Mesenchymal stem cell (in vitro differentiated cells and primary cell): ENCODE data around the gene SLC12A2.

Source experiments
- DNase-seq: peaks from one replicate; pipeline ENCODE4 v3.0.0-alpha.2; 2013
- H2AFZ ChIP-seq: one replicate; pipeline ENCODE4 v1.6.1; 2013; ENCODE audit warnings: low read depth, mild to moderate bottlenecking, control low read depth, inconsistent platforms, low read length, moderate library complexity
- H2AK5ac ChIP-seq: 2 replicates; pipeline ENCODE4 v1.6.1; 2013; ENCODE audit warnings: low read length, moderate library complexity, mild to moderate bottlenecking, inconsistent platforms; ENCODE audit not compliant: severe bottlenecking
- H2BK120ac ChIP-seq: one replicate; pipeline ENCODE4 v1.6.1; 2013; ENCODE audit warnings: low read depth, mild to moderate bottlenecking, inconsistent platforms, low read length, moderate library complexity
- H2BK12ac ChIP-seq, 2 experiments: one replicate each; pipeline ENCODE4 v1.6.1; 2013; ENCODE audit warnings: inconsistent platforms in 2 of 2, low read length in 2 of 2, mild to moderate bottlenecking in 2 of 2, moderate library complexity in 2 of 2, control low read depth in 1 of 2
- H2BK15ac ChIP-seq: one replicate; pipeline ENCODE4 v1.6.1; 2013; ENCODE audit warnings: mild to moderate bottlenecking, low read depth, inconsistent platforms; ENCODE audit not compliant: poor library complexity, severe bottlenecking
- H2BK5ac ChIP-seq: 2 replicates; pipeline ENCODE4 v1.6.1; 2013; ENCODE audit warnings: low read depth, mild to moderate bottlenecking, low read length, control low read depth, inconsistent platforms; ENCODE audit not compliant: poor library complexity, severe bottlenecking
- H3K14ac ChIP-seq, 2 experiments: one replicate each; pipeline ENCODE4 v1.6.1; 2013; ENCODE audit warnings: inconsistent platforms in 2 of 2, low read length in 2 of 2, control low read depth in 1 of 2, mild to moderate bottlenecking in 1 of 2, moderate library complexity in 1 of 2
- H3K18ac ChIP-seq, 2 experiments: one replicate each; pipeline ENCODE4 v1.6.1; 2013; ENCODE audit warnings: inconsistent platforms in 2 of 2, low read length in 2 of 2, control low read depth in 1 of 2, low read depth in 1 of 2, mild to moderate bottlenecking in 1 of 2
- H3K23ac ChIP-seq, 2 experiments: one replicate each; pipeline ENCODE4 v1.6.1; 2013; ENCODE audit warnings: inconsistent platforms in 2 of 2, low read length in 2 of 2, mild to moderate bottlenecking in 2 of 2, moderate library complexity in 2 of 2, control low read depth in 1 of 2
- H3K27ac ChIP-seq: 2 replicates; pipeline ENCODE4 v1.5.1; 2013; ENCODE audit warnings: mild to moderate bottlenecking, moderate library complexity, low read length, control low read depth, inconsistent platforms; ENCODE audit not compliant: poor library complexity, severe bottlenecking
- H3K27me3 ChIP-seq, 2 experiments: 2 replicates each; pipeline versions ENCODE4 v1.6.1 to v1.7.0; 2013; ENCODE audit warnings: low read length in 2 of 2, mild to moderate bottlenecking in 2 of 2, moderate library complexity in 2 of 2, control low read depth in 1 of 2, inconsistent platforms in 1 of 2; ENCODE audit not compliant: control insufficient read depth in 1 of 2, insufficient read depth in 1 of 2
- H3K36me3 ChIP-seq, 2 experiments: 2 replicates each; pipeline versions ENCODE4 v1.6.1 to v1.7.0; 2013; ENCODE audit warnings: low read length in 2 of 2, control low read depth in 1 of 2, inconsistent platforms in 1 of 2, low read depth in 1 of 2, mild to moderate bottlenecking in 1 of 2; ENCODE audit not compliant: insufficient read depth in 2 of 2, control insufficient read depth in 1 of 2
- H3K4ac ChIP-seq, 2 experiments: one replicate each; pipeline ENCODE4 v1.6.1; 2013; ENCODE audit warnings: inconsistent platforms in 2 of 2, low read length in 2 of 2, mild to moderate bottlenecking in 2 of 2, moderate library complexity in 2 of 2, control low read depth in 1 of 2, low read depth in 1 of 2
- H3K4me1 ChIP-seq: 2 replicates; pipeline ENCODE4 v1.6.1; 2013; ENCODE audit warnings: low read depth, low read length, control low read depth; ENCODE audit not compliant: control insufficient read depth, insufficient read depth
- H3K4me2 ChIP-seq: 2 replicates; pipeline ENCODE4 v1.6.1; 2013; ENCODE audit warnings: low read length, mild to moderate bottlenecking, inconsistent platforms; ENCODE audit not compliant: poor library complexity, severe bottlenecking
- H3K4me3 ChIP-seq, 2 experiments: 2 replicates each; pipeline versions ENCODE4 v1.5.1 to v1.7.0; 2013; ENCODE audit warnings: low read length in 2 of 2, mild to moderate bottlenecking in 2 of 2, control low read depth in 1 of 2, low read depth in 1 of 2; ENCODE audit not compliant: insufficient read depth in 1 of 2
- H3K79me1 ChIP-seq: replicated peaks from 2 replicates; pipeline ENCODE4 v1.6.1; 2013; ENCODE audit warnings: mild to moderate bottlenecking, control low read depth, low read length, inconsistent platforms; ENCODE audit not compliant: poor library complexity, severe bottlenecking
- H3K9ac ChIP-seq: 2 replicates; pipeline ENCODE4 v1.7.0; 2013; ENCODE audit warnings: mild to moderate bottlenecking, low read length, moderate library complexity
- H3K9me3 ChIP-seq: 2 replicates; pipeline ENCODE4 v1.7.0; 2013; ENCODE audit warnings: mild to moderate bottlenecking, low read length; ENCODE audit not compliant: control insufficient read depth
- H4K8ac ChIP-seq: one replicate; pipeline ENCODE4 v1.6.1; 2013; ENCODE audit warnings: inconsistent platforms, mild to moderate bottlenecking, low read length, moderate library complexity
- H4K91ac ChIP-seq: one replicate; pipeline ENCODE4 v1.6.1; 2013; ENCODE audit warnings: mild to moderate bottlenecking, low read length, inconsistent platforms
- WGBS: methylation state at CpG from one replicate; pipeline ENCODE4 v1.1.7; 2013; ENCODE audit warnings: mixed read lengths; 5-methylcytosine and 5-hydroxymethylcytosine counted together

The SLC12A2 gene

GRCh38 chr5:128163991-128164390 is 80.4 kb downstream of the SLC12A2 start:
- Histone ChIP-seq H2BK5ac (no peak overlapping the region), H2BK15ac (no peak overlapping the region), H4K8ac (no peak overlapping the region), H3K27ac (no peak overlapping the region), H3K23ac (no peak overlapping the region), H3K4me3 (no peak overlapping the region), H3K9me3 (no peaks in the 10 kb centered on the region), H2BK12ac (no peak overlapping the region), H3K14ac (no peak overlapping the region), H3K36me3 (peaks cover 7 to 11% of the 10 kb centered on the region in 2 experiments), H2AFZ (no peak overlapping the region), H3K4me1 (no peaks in the 10 kb centered on the region), H3K18ac (no peak overlapping the region), H2BK120ac (no peak overlapping the region), H3K4me2 (no peak overlapping the region), H3K4ac (no peak overlapping the region), H3K79me1 (no peaks in the 10 kb centered on the region), H4K91ac (no peak overlapping the region), H2AK5ac (no peak overlapping the region), H3K9ac (peak overlapping the region; percentile 32), H3K27me3 (no peaks in the 10 kb centered on the region)
- DNase-seq: no peak
- WGBS: 100% methylated on average over 1 of the region's 2 CpGs

GRCh38 chr5:128169401-128170017 is 85.9 kb downstream of the SLC12A2 start:
- H3K36me3 ChIP-seq: peaks cover 3 to 6% of the 10 kb centered on the region in 2 experiments

DNA sequence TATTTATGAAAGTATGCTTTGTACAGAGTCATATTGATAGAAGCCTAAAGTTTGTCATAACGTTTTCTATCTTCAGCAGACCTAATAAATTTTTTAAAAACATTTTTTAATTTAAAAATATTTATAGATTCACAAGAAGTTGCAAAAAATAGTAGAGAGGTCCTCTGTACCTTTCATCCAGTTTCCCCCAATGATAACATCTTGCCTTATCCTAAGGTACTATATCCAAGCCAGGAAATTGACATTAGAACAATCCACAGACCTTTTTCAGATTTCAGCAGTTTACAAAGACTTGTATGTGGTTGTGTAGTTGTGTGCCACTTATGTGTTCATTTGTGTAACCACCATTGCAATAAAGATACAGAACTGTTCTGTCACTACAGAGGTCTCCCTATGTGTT is 88.5 kb downstream of the SLC12A2 start:
- Histone ChIP-seq H2AK5ac (no peak overlapping the region), H3K9me3 (no peaks in the 10 kb centered on the region), H4K8ac (no peak overlapping the region), H3K27ac (no peak overlapping the region), H3K9ac (no peak overlapping the region), H2BK5ac (no peak overlapping the region), H2BK120ac (no peak overlapping the region), H2BK15ac (no peak overlapping the region), H3K4ac (no peak overlapping the region), H3K14ac (no peak overlapping the region), H3K4me3 (no peak overlapping the region), H3K23ac (no peak overlapping the region), H2AFZ (no peak overlapping the region), H3K79me1 (peaks cover 1% of the 10 kb centered on the region), H4K91ac (no peak overlapping the region), H3K4me1 (no peaks in the 10 kb centered on the region), H3K27me3 (no peaks in the 10 kb centered on the region), H3K18ac (no peak overlapping the region), H3K4me2 (no peak overlapping the region), H3K36me3 (peaks cover 3 to 6% of the 10 kb centered on the region in 2 experiments), H2BK12ac (no peak overlapping the region)
- no peak for DNase-seq
- WGBS: no CpG with 5 or more reads among the region's 1 CpG

More at GRCh38 chr5:128169401-128170017, 85.9 kb downstream of the SLC12A2 start:
- no peaks in the 10 kb centered on the region for H3K4me1 ChIP-seq
- no peak overlapping the region for H2BK5ac ChIP-seq
- no peaks in the 10 kb centered on the region for H3K27me3 ChIP-seq
- no peak overlapping the region for H2BK15ac ChIP-seq
- H3K27ac ChIP-seq: no peak overlapping the region
- WGBS: 100% methylated on average over 1 of the region's 2 CpGs
- H2AFZ ChIP-seq: no peak overlapping the region
- H3K23ac ChIP-seq: no peak overlapping the region
- H3K9ac ChIP-seq: no peak overlapping the region
- no peak overlapping the region for H3K4me2 ChIP-seq
- no peak overlapping the region for H4K8ac ChIP-seq
- no peak overlapping the region for H2BK12ac ChIP-seq
- no peak overlapping the region for H3K4ac ChIP-seq
- H3K4me3 ChIP-seq: no peak overlapping the region
- H3K9me3 ChIP-seq: no peaks in the 10 kb centered on the region
- no peak overlapping the region for H3K14ac ChIP-seq
- H4K91ac ChIP-seq: no peak overlapping the region
- no peak overlapping the region for H2AK5ac ChIP-seq
- H2BK120ac ChIP-seq: no peak overlapping the region
- peaks cover 1% of the 10 kb centered on the region for H3K79me1 ChIP-seq
- H3K18ac ChIP-seq: no peak overlapping the region
- no peak for DNase-seq

DNA sequence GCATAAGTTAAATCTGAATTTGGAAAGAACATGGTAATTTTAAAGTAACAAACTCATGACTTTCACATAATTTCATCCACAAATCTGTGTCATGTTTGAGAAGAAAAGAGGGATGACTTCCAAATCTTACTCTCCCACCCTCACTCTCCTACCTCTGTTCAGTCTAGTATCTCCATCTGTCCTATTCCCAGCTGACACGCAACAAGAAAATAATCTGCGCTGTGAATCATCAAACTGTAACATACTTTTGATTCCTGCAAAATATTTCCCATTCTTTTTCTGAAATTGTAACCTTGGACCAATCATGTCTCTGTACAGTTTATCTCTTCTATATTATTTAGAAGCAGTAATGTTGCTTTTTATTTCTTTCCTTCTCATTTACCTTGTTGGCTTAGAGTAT is 91.4 kb downstream of the SLC12A2 start:
- H3K4me1 ChIP-seq: no peaks in the 10 kb centered on the region
- H2BK5ac ChIP-seq: no peak overlapping the region
- H3K4ac ChIP-seq: no peak overlapping the region
- H2AK5ac ChIP-seq: no peak overlapping the region
- no peak overlapping the region for H3K4me2 ChIP-seq
- no peak overlapping the region for H2AFZ ChIP-seq
- no peak overlapping the region for H3K18ac ChIP-seq
- H3K14ac ChIP-seq: no peak overlapping the region
- peaks cover 1% of the 10 kb centered on the region for H3K79me1 ChIP-seq
- no peak for DNase-seq
- H3K9ac ChIP-seq: no peak overlapping the region
- H4K91ac ChIP-seq: no peak overlapping the region
- no peak overlapping the region for H2BK120ac ChIP-seq
- H2BK12ac ChIP-seq: no peak overlapping the region
- H3K27ac ChIP-seq: no peak overlapping the region
- no peak overlapping the region for H2BK15ac ChIP-seq
- 85% methylated on average over 2 of the region's 2 CpGs for whole genome bisulfite sequencing
- no peaks in the 10 kb centered on the region for H3K9me3 ChIP-seq
- H3K27me3 ChIP-seq: no peaks in the 10 kb centered on the region
- peaks cover 2 to 14% of the 10 kb centered on the region in 2 experiments for H3K36me3 ChIP-seq
- H4K8ac ChIP-seq: no peak overlapping the region
- H3K23ac ChIP-seq: no peak overlapping the region
- H3K4me3 ChIP-seq: no peak overlapping the region
